BJ (cell line): ENCODE data around the gene NUP35. TPM values are rescaled to one million over a fixed set of nuclear protein-coding genes. Genes with fewer than 3 reads are reported as not detected.
"Not testable (repeated sequence)": the region's sequence is repeated elsewhere in the genome, so short reads cannot be mapped to it uniquely, and the experiment has no call there.

Source experiments
- CTCF ChIA-PET: fragments of 350-600 bp; formaldehyde crosslinking; extraction: SDS; loops from one replicate; lab custom pipeline; 2021; ENCODE audit warnings: antibody characterized with exemption, inconsistent platforms; lab: Yijun Ruan, JAX
- POLR2A ChIA-PET: fragments of 300-600 bp; sonication (Branson Sonifier 250); formaldehyde crosslinking; extraction: SDS; loops from one replicate; lab custom pipeline; 2021; ENCODE audit warnings: antibody characterized with exemption; lab: Charles Lee
- DNase-seq: peaks from one replicate; pipeline ENCODE4 v3.0.0-alpha.2; 2011; ENCODE audit warnings: low read depth
- H3K27me3 ChIP-seq: 2 replicates; pipeline ENCODE4 v1.6.0; 2011; ENCODE audit warnings: low read length; ENCODE audit not compliant: control insufficient read depth, insufficient read depth
- H3K36me3 ChIP-seq: 2 replicates; pipeline ENCODE4 v1.5.1; 2011; ENCODE audit warnings: low read length; ENCODE audit not compliant: control insufficient read depth, insufficient read depth
- H3K4me3 ChIP-seq: 2 replicates; pipeline ENCODE4 v1.5.1; 2011; ENCODE audit warnings: low read depth, mild to moderate bottlenecking, control low read depth, low read length
- CTCF ChIP-seq: IDR thresholded peaks from 2 replicates; pipeline ENCODE4 v1.5.1; 2011; ENCODE audit warnings: low read depth, mild to moderate bottlenecking, control low read depth, inconsistent platforms, low read length, moderate library complexity; ENCODE audit not compliant: insufficient read depth
- polyA plus RNA-seq: library from polyadenylated mRNA; depleted of rRNA; stranded (reverse); fragments of >200 nt; gene quantifications from 2 replicates; pipeline ENCODE4 v1.2.3, GENCODE V29; 2011

NUP35 gene
- polyA plus RNA-seq, 1 experiment, result 11.1 TPM

- H3K36me3 ChIP-seq, result no peaks in the 10 kb centered on the region
- H3K27me3 ChIP-seq, result no peaks in the 10 kb centered on the region
- no peak for DNase-seq
- POLR2A ChIA-PET, result no interaction called here
- TF ChIP-seq CTCF, result no peak
- no peak overlapping the region for H3K4me3 ChIP-seq
- CTCF ChIA-PET, result no interaction called here
Observed at GRCh38 chr2:183157131-183157530, 32.9 kb downstream of the NUP35 start.

- ChIA-PET CTCF (interaction anchor here (0.7 kb wide), 1 partner anchor 132 kb away, joined by 4 read pairs; no protein-coding TSS in a partner anchor), POLR2A (no interaction called here)
- no peaks in the 10 kb centered on the region for H3K36me3 ChIP-seq
- no peak for DNase-seq
- no peaks in the 10 kb centered on the region for H3K27me3 ChIP-seq
- H3K4me3 ChIP-seq, result no peak overlapping the region
- TF ChIP-seq CTCF, result no peak
Observed at GRCh38 chr2:183162362-183162761, 38.1 kb downstream of the NUP35 start.

- Histone ChIP-seq H3K27me3 (no peaks in the 10 kb centered on the region), H3K36me3 (no peaks in the 10 kb centered on the region), H3K4me3 (no peak overlapping the region)
- no peak for DNase-seq
- ChIA-PET POLR2A (no interaction called here), CTCF (interaction anchor here (0.6 to 0.9 kb wide), 2 partner anchors 26 to 105 kb away, joined by 3 read pairs; no protein-coding TSS in a partner anchor)
- no peak for TF ChIP-seq CTCF
Observed at GRCh38 chr2:183163821-183164649, 39.8 kb downstream of the NUP35 start.

- Histone ChIP-seq H3K4me3 (no peak overlapping the region), H3K36me3 (no peaks in the 10 kb centered on the region), H3K27me3 (no peaks in the 10 kb centered on the region)
- no peak for TF ChIP-seq CTCF
- ChIA-PET POLR2A (no interaction called here), CTCF (interaction anchor here (0.9 kb wide), 1 partner anchor 27 kb away, joined by 3 read pairs; no protein-coding TSS in a partner anchor)
- DNase-seq, result no peak
Observed at GRCh38 chr2:183164650-183165015, 40.4 kb downstream of the NUP35 start.

GRCh38 chr2:183166210-183166609, 42.0 kb downstream of the NUP35 start:
- Histone ChIP-seq H3K36me3 (no peaks in the 10 kb centered on the region), H3K27me3 (no peaks in the 10 kb centered on the region), H3K4me3 (no peak overlapping the region)
- no peak for TF ChIP-seq CTCF
- no peak for DNase-seq
- POLR2A ChIA-PET, result no interaction called here
- CTCF ChIA-PET, result no interaction called here

GRCh38 chr2:183166976-183167375, 42.7 kb downstream of the NUP35 start:
- H3K36me3 ChIP-seq, H3K27me3 ChIP-seq, H3K4me3 ChIP-seq, DNase-seq, POLR2A ChIA-PET: not testable (repeated sequence)
- CTCF ChIA-PET, result interaction anchor here (0.6 kb wide), 1 partner anchor 853 kb away, joined by 3 read pairs; no protein-coding TSS in a partner anchor
